Stomach (tissue), 4 donors: ENCODE measurements around the gene HNRNPC.

ENCODE experiments used
- POLR2A ChIP-seq, 4 donors: fragments of 450-650 bp; IDR thresholded peaks; one replicate each; pipeline ENCODE4 v1.6.1; 2016; ENCODE audit warnings: antibody characterized with exemption in 4 of 4, control low read depth in 2 of 4, mild to moderate bottlenecking in 1 of 4, moderate library complexity in 1 of 4
- POLR2AphosphoS5 ChIP-seq, 3 donors: sonication (generic); formaldehyde crosslinking; IDR thresholded peaks; one replicate each; pipeline ENCODE4 v1.6.1; 2016; ENCODE audit warnings: antibody characterized with exemption in 3 of 3
- TF ChIP-seq, protein P1 (sequence below), 7 experiments: fragments of 450-650 bp in 4 of 7; fragments of 200-600 bp in 3 of 7; sonication (generic) in 3 of 7; IDR thresholded peaks; one replicate each; pipeline ENCODE4 v1.5.1; 2016 to 2019; ENCODE audit warnings: antibody characterized with exemption in 7 of 7, control low read depth in 2 of 7, mild to moderate bottlenecking in 1 of 7

- TF ChIP-seq, protein P1, sequence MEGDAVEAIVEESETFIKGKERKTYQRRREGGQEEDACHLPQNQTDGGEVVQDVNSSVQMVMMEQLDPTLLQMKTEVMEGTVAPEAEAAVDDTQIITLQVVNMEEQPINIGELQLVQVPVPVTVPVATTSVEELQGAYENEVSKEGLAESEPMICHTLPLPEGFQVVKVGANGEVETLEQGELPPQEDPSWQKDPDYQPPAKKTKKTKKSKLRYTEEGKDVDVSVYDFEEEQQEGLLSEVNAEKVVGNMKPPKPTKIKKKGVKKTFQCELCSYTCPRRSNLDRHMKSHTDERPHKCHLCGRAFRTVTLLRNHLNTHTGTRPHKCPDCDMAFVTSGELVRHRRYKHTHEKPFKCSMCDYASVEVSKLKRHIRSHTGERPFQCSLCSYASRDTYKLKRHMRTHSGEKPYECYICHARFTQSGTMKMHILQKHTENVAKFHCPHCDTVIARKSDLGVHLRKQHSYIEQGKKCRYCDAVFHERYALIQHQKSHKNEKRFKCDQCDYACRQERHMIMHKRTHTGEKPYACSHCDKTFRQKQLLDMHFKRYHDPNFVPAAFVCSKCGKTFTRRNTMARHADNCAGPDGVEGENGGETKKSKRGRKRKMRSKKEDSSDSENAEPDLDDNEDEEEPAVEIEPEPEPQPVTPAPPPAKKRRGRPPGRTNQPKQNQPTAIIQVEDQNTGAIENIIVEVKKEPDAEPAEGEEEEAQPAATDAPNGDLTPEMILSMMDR (IDR thresholded peaks at IDR 0.05): no peak
- no peak for TF ChIP-seq POLR2AphosphoS5 (IDR thresholded peaks at IDR 0.05)
- no peak for TF ChIP-seq POLR2A (IDR thresholded peaks at IDR 0.05)
Observed at GRCh38 chr14:21233457-21234076, 35.7 kb downstream of the HNRNPC start.
